Measurements from ENCODE around the gene S100A7A.

The S100A7A gene

DNA sequence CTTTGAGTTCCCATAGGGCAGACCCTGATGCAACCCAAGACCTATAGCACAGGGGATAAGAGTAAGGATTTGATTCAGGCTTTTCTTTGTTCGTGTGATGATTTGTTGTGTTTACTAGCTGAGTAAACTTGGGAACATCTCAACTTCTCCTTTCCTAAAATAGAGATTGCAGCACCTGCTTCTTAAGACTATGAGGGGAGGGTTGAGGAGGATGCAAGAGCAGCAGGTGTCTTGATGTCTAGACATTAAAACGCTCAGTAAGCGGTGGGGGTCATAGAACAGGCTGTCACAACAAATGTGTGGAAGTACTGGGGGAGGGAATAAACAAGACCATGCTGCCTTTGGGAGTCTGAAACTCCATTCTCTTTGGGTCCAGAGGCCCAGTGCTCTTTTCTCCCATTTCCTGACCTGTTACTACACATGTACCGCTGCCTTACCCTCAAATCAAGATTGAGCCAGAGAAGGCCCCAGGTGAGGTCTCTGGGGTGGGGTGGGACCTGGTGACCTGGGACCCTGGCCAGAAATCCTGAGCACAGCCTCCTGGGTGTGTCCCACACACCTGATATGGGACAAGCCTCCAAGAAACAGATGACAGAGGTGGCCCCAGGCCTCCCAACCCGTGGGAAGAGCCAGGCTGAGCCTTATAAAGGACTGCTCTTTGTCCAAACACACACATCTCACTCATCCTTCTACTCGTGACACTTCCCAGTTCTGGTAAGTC, at the start of gene S100A7A:
Gene S100A7A (plus strand): TSS at position 671 of the 721 bp plus-strand sequence. CDS start 1,563 bp downstream, outside the sequence.
- H3K4me3 ChIP-seq (replicated peaks in 1 of 2; ENCODE audit: low read depth in 2 of 2, low read length in 2 of 2) = no peak within 1 kb of the TSS
- DNase-seq (ENCODE audit: low read depth in 2 of 2) = no peak
- TF ChIP-seq, protein P1, sequence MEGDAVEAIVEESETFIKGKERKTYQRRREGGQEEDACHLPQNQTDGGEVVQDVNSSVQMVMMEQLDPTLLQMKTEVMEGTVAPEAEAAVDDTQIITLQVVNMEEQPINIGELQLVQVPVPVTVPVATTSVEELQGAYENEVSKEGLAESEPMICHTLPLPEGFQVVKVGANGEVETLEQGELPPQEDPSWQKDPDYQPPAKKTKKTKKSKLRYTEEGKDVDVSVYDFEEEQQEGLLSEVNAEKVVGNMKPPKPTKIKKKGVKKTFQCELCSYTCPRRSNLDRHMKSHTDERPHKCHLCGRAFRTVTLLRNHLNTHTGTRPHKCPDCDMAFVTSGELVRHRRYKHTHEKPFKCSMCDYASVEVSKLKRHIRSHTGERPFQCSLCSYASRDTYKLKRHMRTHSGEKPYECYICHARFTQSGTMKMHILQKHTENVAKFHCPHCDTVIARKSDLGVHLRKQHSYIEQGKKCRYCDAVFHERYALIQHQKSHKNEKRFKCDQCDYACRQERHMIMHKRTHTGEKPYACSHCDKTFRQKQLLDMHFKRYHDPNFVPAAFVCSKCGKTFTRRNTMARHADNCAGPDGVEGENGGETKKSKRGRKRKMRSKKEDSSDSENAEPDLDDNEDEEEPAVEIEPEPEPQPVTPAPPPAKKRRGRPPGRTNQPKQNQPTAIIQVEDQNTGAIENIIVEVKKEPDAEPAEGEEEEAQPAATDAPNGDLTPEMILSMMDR (IDR thresholded peaks at IDR 0.05; ENCODE audit: low read depth, low read length) = no peak

DNA sequence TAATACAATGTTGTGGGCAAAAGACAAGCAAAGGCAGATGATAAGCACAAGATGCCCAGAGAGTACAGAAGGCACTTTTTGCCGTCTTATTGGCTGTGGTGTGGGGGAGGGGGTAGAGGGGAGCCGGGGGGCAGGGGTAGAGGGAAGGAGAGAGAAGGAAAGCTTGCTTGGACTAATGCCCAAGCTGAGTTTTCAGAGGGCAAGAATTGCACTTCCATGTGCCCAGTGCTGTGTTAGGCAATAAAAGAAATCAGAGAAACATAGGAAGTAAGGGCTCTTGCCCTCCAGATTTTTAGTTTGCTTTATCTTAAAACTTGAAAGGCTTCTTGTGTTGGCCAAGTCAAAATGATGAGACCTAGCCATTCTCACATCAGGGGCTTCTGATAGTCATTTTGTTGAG, 49.2 kb upstream of the S100A7A start:
- TF ChIP-seq, protein P1 (IDR thresholded peaks at IDR 0.05; ENCODE audit: low read depth, low read length) = no peak
- H3K4me3 ChIP-seq (replicated peaks in 1 of 2; ENCODE audit: low read depth in 2 of 2, low read length in 2 of 2) = no peak overlapping the region
- DNase-seq (ENCODE audit: low read depth in 2 of 2) = no peak

DNA sequence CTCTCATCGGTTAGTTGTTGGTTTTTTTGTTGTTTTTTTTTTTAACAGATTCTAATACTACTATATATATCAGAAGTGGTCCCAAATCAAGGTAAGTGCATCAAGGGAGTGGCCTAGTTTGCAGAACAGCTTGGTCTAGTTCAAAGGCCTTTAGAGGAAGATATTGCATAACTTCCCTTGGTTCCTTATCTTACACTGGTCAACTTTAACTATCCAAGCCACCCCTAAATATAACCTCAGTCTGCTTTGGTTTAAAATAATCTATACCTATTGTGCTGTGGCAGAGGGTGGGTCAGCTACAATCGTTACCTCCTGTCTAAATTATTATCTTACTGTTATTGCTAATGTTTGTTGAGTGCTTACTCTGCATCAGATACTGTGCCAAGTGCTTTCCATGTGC, 47.8 kb upstream of the S100A7A start:
- TF ChIP-seq, protein P1 (IDR thresholded peaks at IDR 0.05; ENCODE audit: low read depth, low read length) = no peak

DNA sequence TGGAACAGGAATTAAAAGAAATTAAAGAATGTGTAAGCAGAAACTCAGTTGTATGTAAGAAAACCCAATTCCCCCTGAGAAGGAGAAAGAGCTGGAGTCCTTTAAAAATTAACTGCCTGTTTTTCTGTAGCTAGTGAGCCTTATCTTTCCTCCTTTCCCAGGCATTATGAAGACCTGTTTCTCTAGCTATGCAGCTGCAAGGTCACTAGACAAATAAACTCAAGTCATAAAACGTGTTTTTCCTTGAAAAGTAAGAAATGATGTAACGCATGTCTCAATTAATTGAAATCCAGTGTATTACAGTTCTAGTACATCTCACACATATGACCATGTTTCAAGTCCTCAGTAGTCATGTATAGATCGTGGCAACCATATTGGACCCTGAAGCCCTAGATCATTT, 46.2 kb upstream of the S100A7A start:
- TF ChIP-seq, protein P1 (IDR thresholded peaks at IDR 0.05; ENCODE audit: low read depth, low read length) = no peak
- no peak overlapping the region for H3K4me3 ChIP-seq (replicated peaks in 1 of 2; ENCODE audit: low read depth in 2 of 2, low read length in 2 of 2)
- DNase-seq (ENCODE audit: low read depth in 2 of 2) = no peak

More for the DNA sequence above, 47.8 kb upstream of the S100A7A start:
- no peak for DNase-seq (ENCODE audit: low read depth in 2 of 2)
- no peak overlapping the region for H3K4me3 ChIP-seq (replicated peaks in 1 of 2; ENCODE audit: low read depth in 2 of 2, low read length in 2 of 2)

DNA sequence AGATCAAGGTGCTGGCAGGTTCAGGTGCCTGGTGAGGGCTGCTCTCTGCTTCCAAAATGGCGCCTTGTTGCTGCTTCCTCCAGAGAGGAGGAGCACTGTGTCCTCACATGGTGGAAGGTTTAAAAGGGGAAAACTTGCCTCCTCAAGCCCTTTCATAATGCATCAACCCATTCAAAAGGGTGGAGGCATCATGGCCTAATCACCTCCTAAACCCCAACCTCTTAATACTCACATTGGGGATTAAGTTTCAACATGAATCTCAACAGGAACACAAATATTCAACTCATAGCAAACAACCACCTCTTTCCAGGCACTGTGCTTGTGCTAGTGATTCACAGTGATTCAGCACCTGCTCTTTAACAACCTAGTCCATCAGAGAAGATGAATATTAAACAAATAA, 45.1 kb upstream of the S100A7A start:
- TF ChIP-seq, protein P1 (IDR thresholded peaks at IDR 0.05; ENCODE audit: low read depth, low read length) = no peak
- no peak for DNase-seq (ENCODE audit: low read depth in 2 of 2)
- H3K4me3 ChIP-seq (replicated peaks in 1 of 2; ENCODE audit: low read depth in 2 of 2, low read length in 2 of 2) = no peak overlapping the region

DNA sequence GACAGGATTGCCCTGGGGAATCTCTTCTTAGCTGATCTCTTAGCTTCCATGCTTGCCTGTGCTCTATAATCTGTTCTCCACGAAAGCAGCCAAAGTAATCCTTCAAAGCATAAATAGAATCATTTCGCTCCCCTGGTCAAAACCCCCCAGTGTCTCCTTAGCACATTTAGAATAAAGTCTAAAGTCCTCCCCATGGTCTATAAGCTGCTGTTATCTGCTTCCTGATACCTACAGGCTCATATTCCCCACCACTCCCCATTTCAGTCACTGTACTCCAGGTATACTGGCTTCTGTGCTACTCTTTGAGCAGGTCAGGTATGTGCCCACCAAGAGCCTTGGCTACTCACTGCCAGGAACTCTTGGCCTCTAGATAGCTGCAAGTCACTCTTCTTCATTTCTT, 43.7 kb upstream of the S100A7A start:
- TF ChIP-seq, protein P1 (IDR thresholded peaks at IDR 0.05; ENCODE audit: low read depth, low read length) = no peak
- no peak overlapping the region for H3K4me3 ChIP-seq (replicated peaks in 1 of 2; ENCODE audit: low read depth in 2 of 2, low read length in 2 of 2)
- DNase-seq (ENCODE audit: low read depth in 2 of 2) = no peak

DNA sequence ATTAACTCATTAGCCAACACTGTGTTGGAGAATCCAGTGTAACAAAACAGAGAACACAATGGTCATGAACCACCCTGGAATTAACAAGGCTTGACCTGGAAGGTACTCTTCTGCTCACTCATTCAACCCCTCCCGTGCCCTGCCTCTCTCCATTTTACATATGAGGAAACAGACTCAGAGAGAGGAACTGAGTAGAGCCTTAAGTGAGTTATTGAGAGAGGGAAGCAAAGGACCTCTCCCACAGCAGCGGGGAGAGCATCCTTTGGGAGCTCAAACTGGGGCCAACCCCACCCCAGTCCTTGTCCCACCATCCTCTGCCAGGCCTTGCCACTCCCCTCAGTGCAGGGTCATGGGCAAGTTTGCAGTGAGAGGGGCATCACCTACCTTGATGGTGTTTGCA, 42.2 kb upstream of the S100A7A start:
- TF ChIP-seq, protein P1 (IDR thresholded peaks at IDR 0.05; ENCODE audit: low read depth, low read length) = no peak
- H3K4me3 ChIP-seq (replicated peaks in 1 of 2; ENCODE audit: low read depth in 2 of 2, low read length in 2 of 2) = no peak overlapping the region
- no peak for DNase-seq (ENCODE audit: low read depth in 2 of 2)
